LHCN-M2 (cell line): ENCODE data around the gene DTNA. TPM values are rescaled to one million over a fixed set of nuclear protein-coding genes. Genes with fewer than 3 reads are reported as not detected.
"Not testable (repeated sequence)": the region's sequence is repeated elsewhere in the genome, so short reads cannot be mapped to it uniquely, and the experiment has no call there.

Source experiments
- DNase-seq: peaks from one replicate; pipeline ENCODE4 v3.0.0-alpha.2; 2012; ENCODE audit warnings: low read depth
- total RNA-seq: library from RNA; depleted of rRNA; stranded (reverse); fragments of >200 nt; gene quantifications from 2 replicates; pipeline ENCODE4 v1.2.3, GENCODE V29; 2014

The DTNA gene
- total RNA-seq, 1 experiment from 2014 or later, result 6.9 TPM

GRCh38 chr18:34887881-34888580, 177.9 kb downstream of the DTNA start:
- DNase-seq, result no peak

DNA sequence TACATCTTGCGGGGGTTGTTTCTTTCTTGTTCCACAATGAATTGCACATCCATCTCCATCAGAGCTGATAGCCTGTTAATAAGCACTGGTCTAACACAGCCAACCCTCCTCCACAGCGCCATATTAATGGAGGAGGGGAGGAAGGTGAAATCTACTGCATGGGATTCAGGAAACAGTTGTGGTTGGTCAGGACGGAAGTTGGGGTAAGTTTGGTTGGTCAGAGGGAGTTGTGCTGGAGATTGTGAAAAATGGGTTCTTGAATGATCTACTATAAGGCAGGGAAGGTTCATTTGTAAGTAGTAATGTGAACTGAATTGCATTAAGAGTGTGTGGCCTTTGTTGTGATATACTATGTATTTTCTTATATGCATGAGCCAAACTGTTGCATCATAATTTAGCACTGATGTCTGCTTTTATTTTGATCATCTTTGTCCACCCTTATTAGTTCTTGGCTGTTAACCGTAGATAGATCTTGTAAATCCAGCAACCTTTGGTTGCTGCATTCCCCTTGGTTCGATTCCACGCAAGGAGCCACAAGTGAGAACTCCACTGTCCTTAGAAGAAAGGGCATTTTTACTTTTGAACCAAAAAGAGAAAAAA, 180.5 kb downstream of the DTNA start:
- DNase-seq, result no peak

GRCh38 chr18:34892379-34892778, 182.3 kb downstream of the DTNA start:
- DNase-seq, result no peak

GRCh38 chr18:34893239-34893638, 183.1 kb downstream of the DTNA start:
- DNase-seq, result no peak

GRCh38 chr18:34901299-34901698, 191.2 kb downstream of the DTNA start:
- no peak for DNase-seq

DNA sequence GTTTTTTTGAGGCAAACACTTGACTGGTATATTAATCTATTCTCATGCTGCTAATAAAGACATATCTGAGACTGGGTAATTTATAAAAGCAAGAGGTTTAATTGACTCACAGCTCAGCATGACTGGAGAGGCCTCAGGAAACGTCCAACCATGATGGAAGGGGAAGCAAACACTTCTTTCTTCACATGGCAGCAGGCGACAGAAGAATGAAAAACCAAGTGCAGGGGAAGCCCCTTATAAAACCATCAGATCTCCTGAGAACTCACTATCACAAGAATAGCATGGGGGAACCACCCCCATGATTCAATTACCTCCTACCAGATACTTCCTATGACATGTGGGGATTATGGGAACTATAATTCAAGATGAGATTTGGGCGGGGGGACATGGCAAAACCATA, 194.9 kb downstream of the DTNA start:
- no peak for DNase-seq

DNA sequence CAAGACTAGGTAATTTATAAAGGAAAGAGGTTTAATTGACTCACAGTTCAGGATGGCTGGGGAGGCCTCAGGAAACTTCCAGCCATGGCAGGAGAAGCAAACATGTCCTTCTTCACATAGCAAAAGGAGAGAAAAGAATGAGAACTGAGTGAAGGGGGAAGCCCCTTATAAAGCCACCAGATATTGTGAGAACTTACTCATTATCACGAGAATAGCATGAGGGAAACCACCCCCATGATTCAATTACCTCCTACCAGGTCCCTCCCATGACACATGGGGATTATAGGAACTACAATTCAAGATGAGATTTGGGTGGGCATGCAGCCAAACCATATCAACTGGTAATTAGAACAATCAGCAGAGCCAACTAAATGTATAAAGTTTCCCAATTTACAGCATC, 196.9 kb downstream of the DTNA start:
- DNase-seq, result not testable (repeated sequence)

- peak; percentile 46 for DNase-seq
These were observed 199.7 kb downstream of the DTNA start for GRCh38 chr18:34909637-34910364.

- no peak for DNase-seq
These were observed 201.0 kb downstream of the DTNA start for GRCh38 chr18:34911081-34911480.

DNA sequence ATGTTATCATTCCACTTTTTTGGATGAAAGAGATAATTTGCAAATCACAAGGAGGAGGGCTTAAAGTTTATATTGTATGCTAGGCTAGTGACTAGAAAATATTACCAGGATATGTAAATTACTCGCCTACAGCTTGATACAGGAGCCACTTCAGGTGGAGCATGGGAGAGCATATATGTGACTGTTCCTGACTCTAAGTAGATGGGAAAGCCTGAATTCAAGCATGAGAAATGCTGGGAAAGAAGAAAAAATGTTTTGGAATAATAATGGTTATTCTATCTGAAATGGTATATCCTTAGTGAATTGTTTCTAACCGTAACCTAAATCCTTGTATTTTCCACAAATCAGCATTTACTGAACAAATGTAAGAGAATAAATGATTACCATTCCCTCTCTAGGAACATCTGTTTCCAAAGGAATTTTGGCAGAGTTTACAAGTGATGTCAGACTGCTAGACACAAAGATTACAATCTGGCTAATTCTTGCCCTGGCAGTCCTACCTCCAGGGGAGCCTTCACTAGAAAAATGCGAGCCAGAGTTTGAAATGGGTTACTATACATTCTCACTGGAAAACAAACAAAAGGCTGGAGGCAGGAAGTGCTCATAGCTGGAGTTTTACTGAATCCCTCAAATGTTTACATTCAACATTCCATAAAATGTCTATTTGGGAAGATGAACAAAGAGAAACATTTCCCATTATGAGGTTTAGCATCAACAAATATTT, 201.7 kb downstream of the DTNA start:
- peak; percentile 58 for DNase-seq

- peak; percentile 40 for DNase-seq
These were observed 204.0 kb downstream of the DTNA start for GRCh38 chr18:34913837-34914661.

- no peak for DNase-seq
These were observed 204.9 kb downstream of the DTNA start for GRCh38 chr18:34915046-34915445.

DNA sequence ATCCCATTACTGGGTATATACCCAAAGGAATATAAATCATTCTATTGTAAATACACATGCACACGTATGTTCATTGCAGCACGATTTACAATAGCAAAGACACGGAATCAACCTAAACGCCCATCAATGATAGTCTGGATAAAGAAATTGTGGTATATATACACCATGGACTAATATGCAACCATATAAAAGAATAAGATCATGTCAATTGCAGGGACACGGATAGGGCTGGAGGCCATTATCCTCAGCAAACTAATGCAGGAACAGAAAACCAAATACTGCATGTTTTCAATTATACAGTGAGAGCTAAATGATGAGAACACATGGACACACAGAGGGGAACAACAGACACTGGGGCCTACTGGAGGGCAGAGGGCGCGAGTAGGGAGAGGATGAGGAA, 206.4 kb downstream of the DTNA start:
- DNase-seq, result not testable (repeated sequence)

DNA sequence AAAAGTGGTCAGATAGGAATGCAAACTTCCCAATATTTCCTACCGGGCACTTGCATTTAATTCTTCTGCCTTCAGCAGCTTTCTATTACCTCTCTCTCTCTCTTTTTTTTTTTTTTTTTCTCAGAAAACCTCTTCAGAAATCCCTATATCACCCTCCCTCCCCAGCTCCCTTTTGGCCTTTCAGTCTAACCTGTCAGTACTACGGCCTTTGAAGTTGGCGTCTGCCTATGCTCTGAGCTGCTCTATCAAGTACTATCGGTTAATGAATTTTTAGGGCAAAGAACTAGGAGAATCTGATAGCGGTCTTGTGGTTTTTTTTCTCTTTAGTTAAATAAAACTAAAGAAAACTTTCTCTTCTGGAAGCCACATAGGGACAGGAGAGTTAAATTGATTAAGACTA, 208.8 kb downstream of the DTNA start:
- no peak for DNase-seq

- no peak for DNase-seq
These were observed 211.1 kb downstream of the DTNA start for GRCh38 chr18:34921226-34921625.

GRCh38 chr18:34921811-34922385, 211.8 kb downstream of the DTNA start:
- no peak for DNase-seq

DNA sequence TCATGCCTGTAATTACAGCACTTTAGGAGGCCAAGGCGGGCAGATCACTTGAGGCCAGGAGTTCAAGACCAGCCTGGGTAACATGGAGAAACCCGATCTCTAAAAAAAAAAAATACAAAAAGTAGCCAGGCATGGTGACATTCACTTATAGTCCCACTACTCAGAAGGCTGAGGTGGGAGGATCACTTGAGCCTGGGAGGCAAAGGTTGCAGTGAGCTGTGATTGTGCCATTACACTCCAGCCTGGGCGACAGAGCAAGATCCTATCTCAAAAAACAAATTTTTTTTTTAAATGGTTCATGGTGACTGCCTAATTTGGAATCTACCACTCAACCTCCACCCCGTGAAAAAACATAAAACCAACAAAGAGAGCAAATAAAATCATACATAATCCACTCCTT, 212.5 kb downstream of the DTNA start:
- not testable (repeated sequence) for DNase-seq

- peak; percentile 75 for DNase-seq
These were observed 213.8 kb downstream of the DTNA start for GRCh38 chr18:34923911-34924310.

- DNase-seq, result no peak
These were observed 216.6 kb downstream of the DTNA start for GRCh38 chr18:34926683-34927082.

DNA sequence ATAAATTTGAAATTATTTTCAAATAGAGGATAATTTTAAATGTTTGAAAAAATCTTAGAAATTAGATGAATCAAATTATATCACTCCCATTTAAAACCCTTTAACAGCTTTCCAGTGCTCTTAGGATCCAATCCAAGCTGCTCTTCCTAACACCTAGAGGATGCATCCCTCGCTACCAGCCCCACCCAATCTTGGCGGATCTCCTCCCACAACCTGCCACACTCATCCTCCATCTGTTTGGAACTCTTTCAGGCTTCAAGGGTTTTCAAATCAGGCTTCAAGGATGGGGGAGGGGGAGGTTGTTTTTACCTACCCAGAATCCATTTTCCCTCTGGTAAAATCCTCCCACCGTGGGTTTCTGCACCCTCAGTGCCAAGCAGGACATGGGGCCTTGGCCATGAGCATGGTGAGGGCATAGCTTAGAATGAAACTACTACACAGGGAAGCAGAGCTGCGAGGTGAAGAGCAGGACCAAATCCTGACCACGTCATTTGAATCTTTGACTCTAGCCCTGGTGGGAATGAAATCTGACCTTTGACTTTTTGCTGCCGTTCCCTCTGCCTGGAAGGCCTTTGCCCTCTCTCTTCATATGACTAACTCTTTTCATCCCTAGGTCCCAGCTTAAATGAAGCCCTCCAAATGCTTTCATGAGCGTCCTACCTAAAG, 218.1 kb downstream of the DTNA start:
- no peak for DNase-seq
